B cell (primary cell): ENCODE measurements around the gene C22orf15. TPM values are rescaled to one million over a fixed set of nuclear protein-coding genes. Genes with fewer than 3 reads are reported as not detected.

Experiments used
- ATAC-seq: fragments of 200-7000 bp; cut with Tn5 transposase; one replicate; pipeline ENCODE4 v1.10.0; 2021; ENCODE audit warnings: low read depth, mild to moderate bottlenecking, moderate number of reproducible peaks, moderate library complexity
- CTCF ChIA-PET: fragments of 350-600 bp; sonication (Branson Sonifier 250); formaldehyde crosslinking; loops from one replicate; lab custom pipeline; 2021; ENCODE audit warnings: antibody characterized with exemption, inconsistent platforms; lab: Charles Lee
- POLR2A ChIA-PET: fragments of 350-600 bp; sonication (Branson Sonifier 250); formaldehyde crosslinking; loops from one replicate; lab custom pipeline; 2021; ENCODE audit warnings: antibody characterized with exemption; lab: Charles Lee
- DNase-seq: peaks from one replicate; pipeline ENCODE4 v3.0.0; 2013
- H2AFZ ChIP-seq: 2 replicates; pipeline ENCODE4 v1.6.1; 2012; ENCODE audit warnings: mild to moderate bottlenecking, low read depth, low read length; ENCODE audit not compliant: insufficient read depth, poor library complexity, severe bottlenecking
- H3K27ac ChIP-seq, 2 donors: 1 replicate in 1 of 2; 2 replicates in 1 of 2; pipeline ENCODE4 v1.5.1; 2012 to 2013; ENCODE audit warnings: low read length in 2 of 2, mild to moderate bottlenecking in 2 of 2, moderate library complexity in 1 of 2
- H3K27me3 ChIP-seq, 4 experiments: fragments of 200-600 bp in 1 of 4; sonication (generic) in 1 of 4; replicated peaks in 1 of 4; 1 replicate in 2 of 4; 2 replicates in 2 of 4; pipeline versions ENCODE4 v1.6.1 to v1.7.0; 2013 to 2016; ENCODE audit warnings: low read length in 3 of 4, mild to moderate bottlenecking in 2 of 4, mixed read lengths in 1 of 4, moderate library complexity in 1 of 4; ENCODE audit not compliant: insufficient read depth in 4 of 4, control insufficient read depth in 3 of 4; ENCODE audit errors: control extremely low read depth in 1 of 4
- H3K36me3 ChIP-seq, 2 experiments: replicated peaks in 1 of 2; 1 replicate in 1 of 2; 2 replicates in 1 of 2; pipeline versions ENCODE4 v1.6.1 to v1.7.1; 2013; ENCODE audit warnings: low read length in 1 of 2; ENCODE audit not compliant: insufficient read depth in 2 of 2, control insufficient read depth in 1 of 2; ENCODE audit errors: control extremely low read depth in 1 of 2, extremely low read depth in 1 of 2
- H3K4me1 ChIP-seq, 2 donors: fragments of 200-600 bp in 1 of 2; sonication (generic) in 1 of 2; 1 replicate in 1 of 2; 2 replicates in 1 of 2; pipeline versions ENCODE4 v1.5.1 to v1.6.1; 2013 to 2017; ENCODE audit warnings: low read length in 2 of 2; ENCODE audit not compliant: control insufficient read depth in 2 of 2, insufficient read depth in 2 of 2
- H3K4me2 ChIP-seq: replicated peaks from 2 replicates; pipeline ENCODE3; 2012; ENCODE audit warnings: mild to moderate bottlenecking, low read depth, low read length; ENCODE audit not compliant: poor library complexity, severe bottlenecking
- H3K4me3 ChIP-seq, 5 experiments: fragments of 200-600 bp in 1 of 5; sonication (generic) in 1 of 5; 1 replicate in 3 of 5; 2 replicates in 2 of 5; pipeline versions ENCODE4 v1.5.1 to v1.7.0; 2011 to 2016; ENCODE audit warnings: low read length in 4 of 5, mild to moderate bottlenecking in 4 of 5, low read depth in 2 of 5, control low read depth in 1 of 5, moderate library complexity in 1 of 5; ENCODE audit not compliant: insufficient read depth in 1 of 5; ENCODE audit errors: control extremely low read depth in 1 of 5, extremely low read depth in 1 of 5
- H3K79me2 ChIP-seq: fragments of 200-600 bp; sonication (generic); one replicate; pipeline ENCODE4 v1.6.0; 2016; ENCODE audit warnings: low read length; ENCODE audit not compliant: control insufficient read depth, insufficient read depth
- H3K9ac ChIP-seq: fragments of 200-600 bp; sonication (generic); 2 replicates; pipeline ENCODE4 v1.6.1; 2017; ENCODE audit warnings: mild to moderate bottlenecking, low read length, moderate library complexity
- H3K9me3 ChIP-seq, 3 donors: one replicate each; pipeline versions ENCODE4 v1.6.1 to v1.7.1; 2013; ENCODE audit warnings: low read length in 2 of 3; ENCODE audit not compliant: control insufficient read depth in 2 of 3, insufficient read depth in 1 of 3; ENCODE audit errors: control extremely low read depth in 1 of 3
- H4K20me1 ChIP-seq: 2 replicates; pipeline ENCODE4 v1.6.0; 2012; ENCODE audit warnings: mild to moderate bottlenecking, low read length; ENCODE audit not compliant: insufficient read depth, control insufficient read depth, poor library complexity, severe bottlenecking
- H3K27ac Mint-ChIP-seq: one replicate; pipeline ENCODE4 v1.8.0; 2021; ENCODE audit warnings: mixed read lengths
- H3K27me3 Mint-ChIP-seq: one replicate; pipeline ENCODE4 v1.8.0; 2021; ENCODE audit warnings: mixed read lengths
- H3K4me1 Mint-ChIP-seq: one replicate; pipeline ENCODE4 v1.8.0; 2021; ENCODE audit warnings: mixed read lengths
- H3K4me3 Mint-ChIP-seq: one replicate; pipeline ENCODE4 v1.8.0; 2021; ENCODE audit warnings: mixed read lengths
- H3K9me3 Mint-ChIP-seq: one replicate; pipeline ENCODE4 v1.8.0; 2022; ENCODE audit warnings: mixed read lengths; ENCODE audit not compliant: insufficient read depth
- CTCF ChIP-seq: fragments of 200-600 bp; IDR thresholded peaks from one replicate; pipeline ENCODE4 v1.8.0; 2022; ENCODE audit warnings: antibody characterized with exemption, mild to moderate bottlenecking
- EZH2 ChIP-seq: IDR thresholded peaks from 2 replicates; pipeline ENCODE4 v1.6.1; 2012; ENCODE audit warnings: borderline replicate concordance, low read depth, mild to moderate bottlenecking, moderate library complexity, low read length; ENCODE audit not compliant: insufficient read depth, poor library complexity, severe bottlenecking
- WGBS: methylation state at CpG from one replicate; pipeline ENCODE4 v1.1.5; 2013; ENCODE audit warnings: missing lambda C conversion rate; ENCODE audit not compliant: insufficient coverage; 5-methylcytosine and 5-hydroxymethylcytosine counted together
- intact Hi-C: fragments of 100-400 bp; cut with micrococcal nuclease; formaldehyde crosslinking; loops from one replicate; pipeline ENCODE4 v1.10.0; 2022
- polyA plus RNA-seq: library from polyadenylated mRNA; depleted of rRNA; stranded (reverse); fragments of >200 nt; gene quantifications from 2 replicates; pipeline ENCODE4 v1.2.3, GENCODE V29; 2012
- total RNA-seq, 2 donors: library from RNA; stranded (reverse); fragments of 120-200 nt in 1 of 2; gene quantifications; 1 replicate in 1 of 2; 2 replicates in 1 of 2; pipeline versions ENCODE4 v1.2.3 to v1.2.4, GENCODE V29; 2013 to 2022

The C22orf15 gene
- total and polyA plus RNA-seq, 2 donors (not counting 1 experiment from before 2014, with no cell fraction given): 0.61 to 0.81 TPM

GRCh38 chr22:23790819-23791737, 28.3 kb downstream of the C22orf15 start:
- Histone ChIP-seq H3K79me2 (peaks cover 70% of the 10 kb centered on the region), H3K9me3 (no peaks in the 10 kb centered on the region), H3K4me2 (no peak overlapping the region), H3K27ac (no peak overlapping the region), H3K27me3 (no peaks in the 10 kb centered on the region), H3K4me1 (peaks cover 36 to 45% of the 10 kb centered on the region in 2 donors), H4K20me1 (peaks cover 59% of the 10 kb centered on the region), H3K36me3 (peaks cover 0 to 39% of the 10 kb centered on the region in 2 experiments), H3K9ac (no peak overlapping the region), H3K4me3 (no peak overlapping the region), H2AFZ (no peak overlapping the region)
- Mint-ChIP-seq H3K4me3 (no peak overlapping the region), H3K27ac (peak overlapping the region; percentile 37), H3K27me3 (no peaks in the 10 kb centered on the region), H3K4me1 (peaks cover 40% of the 10 kb centered on the region), H3K9me3 (no peaks in the 10 kb centered on the region)
- ChIA-PET CTCF (no interaction called here), POLR2A (no interaction called here)
- ATAC-seq (no peak), DNase-seq (no peak)
- intact Hi-C loops: no loop called here
- TF ChIP-seq CTCF: no peak
- no peak for TF ChIP-seq EZH2
- 96% methylated on average over 7 of the region's 11 CpGs for WGBS
